Gastrocnemius medialis (tissue), 4 donors: ENCODE measurements around the gene TASOR2.

ENCODE experiments used
- CTCF ChIP-seq, 5 experiments: fragments of 450-650 bp in 3 of 5; fragments of 200-600 bp in 2 of 5; sonication (generic) in 2 of 5; IDR thresholded peaks in 4 of 5; conservative IDR thresholded peaks in 1 of 5; 1 replicate in 4 of 5; 2 replicates in 1 of 5; pipeline ENCODE4 v1.5.1; 2016 to 2019; ENCODE audit warnings: antibody characterized with exemption in 5 of 5, mild to moderate bottlenecking in 3 of 5, moderate library complexity in 3 of 5
- POLR2A ChIP-seq, 2 donors: fragments of 450-650 bp; IDR thresholded peaks; one replicate each; pipeline ENCODE4 v1.6.1; 2017; ENCODE audit warnings: antibody characterized with exemption in 2 of 2, mild to moderate bottlenecking in 2 of 2, moderate library complexity in 2 of 2

DNA sequence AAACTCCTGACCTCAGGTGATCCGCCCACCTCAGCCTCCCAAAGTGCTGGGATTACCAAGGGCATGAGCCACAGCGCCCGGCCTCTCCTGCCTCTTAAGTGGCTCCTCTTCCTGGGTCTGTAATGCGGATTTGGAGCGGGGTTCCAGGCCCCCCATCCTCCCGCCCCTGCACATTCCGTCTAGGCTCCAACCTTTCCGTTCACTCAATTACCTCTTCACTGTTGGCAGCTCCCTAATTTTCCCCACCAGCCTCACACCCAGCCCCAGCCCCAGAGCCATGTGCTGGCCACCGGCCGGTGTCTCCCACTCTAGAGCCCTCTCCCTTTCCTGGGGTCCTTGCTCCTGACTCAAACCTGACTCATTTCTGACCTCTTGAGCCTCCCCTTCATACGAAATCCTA, 34.9 kb upstream of the TASOR2 start:
- TF ChIP-seq CTCF (IDR thresholded peaks at IDR 0.05 in 4 of 5, conservative IDR thresholded peaks at IDR 0.05 in 1 of 5): no peak
- TF ChIP-seq POLR2A (IDR thresholded peaks at IDR 0.05): no peak
